ENCODE results near the gene TMEM219. TPM values are rescaled to one million over a fixed set of nuclear protein-coding genes. Genes with fewer than 3 reads are reported as not detected.

Gene TMEM219
- total RNA-seq, 2 donors from 2014 or later, result 67.5 to 71.9 TPM

- DNase-seq (no peak), ATAC-seq (no peak)
- intact Hi-C loops (cut with DNase I), result no loop called here
- Histone ChIP-seq H3K4me3 (no peak overlapping the region), H3K27me3 (no peaks in the 10 kb centered on the region), H3K36me3 (replicated peaks in 1 of 2; ENCODE audit: insufficient read depth in 1 of 2, low read depth in 2 of 2) (peaks cover 0 to 10% of the 10 kb centered on the region in 2 donors), H3K27ac (no peak overlapping the region), H3K9me3 (no peaks in the 10 kb centered on the region), H3K4me1 (no peaks in the 10 kb centered on the region)
- WGBS, 2 donors, result 88 to 100% methylated on average over 1 of the region's 1 CpG
- TF ChIP-seq CTCF (IDR thresholded peaks at IDR 0.05), result no peak
- TF ChIP-seq POLR2A (IDR thresholded peaks at IDR 0.05), result no peak
These were observed 44.9 kb upstream of the TMEM219 start for GRCh38 chr16:29916979-29917378.

- H3K27me3 ChIP-seq, result no peaks in the 10 kb centered on the region
- peaks cover 12% of the 10 kb centered on the region for H3K4me1 ChIP-seq
- 72 to 78% methylated on average over 6 of the region's 6 CpGs for WGBS, 2 donors
- TF ChIP-seq POLR2A (IDR thresholded peaks at IDR 0.05), result no peak
- no peak for TF ChIP-seq CTCF (IDR thresholded peaks at IDR 0.05)
- ATAC-seq (no peak), DNase-seq (no peak)
- no peak overlapping the region for H3K27ac ChIP-seq
- no peak overlapping the region for H3K4me3 ChIP-seq
- peaks cover 0 to 8% of the 10 kb centered on the region in 2 donors for H3K36me3 ChIP-seq (replicated peaks in 1 of 2; ENCODE audit: insufficient read depth in 1 of 2, low read depth in 2 of 2)
- intact Hi-C loops (cut with DNase I), result no loop called here
- no peaks in the 10 kb centered on the region for H3K9me3 ChIP-seq
These were observed 41.4 kb upstream of the TMEM219 start for GRCh38 chr16:29920288-29921033.

GRCh38 chr16:29921034-29921385 lies 40.9 kb upstream of the TMEM219 start:
- ATAC-seq (no peak), DNase-seq (no peak)
- no peak for TF ChIP-seq CTCF (IDR thresholded peaks at IDR 0.05)
- TF ChIP-seq POLR2A (IDR thresholded peaks at IDR 0.05), result no peak
- H3K4me1 ChIP-seq, result peaks cover 12% of the 10 kb centered on the region
- intact Hi-C loops (cut with DNase I), result no loop called here
- no peak overlapping the region for H3K4me3 ChIP-seq
- peaks cover 0 to 8% of the 10 kb centered on the region in 2 donors for H3K36me3 ChIP-seq (replicated peaks in 1 of 2; ENCODE audit: insufficient read depth in 1 of 2, low read depth in 2 of 2)
- H3K27me3 ChIP-seq, result no peaks in the 10 kb centered on the region
- no peak overlapping the region for H3K27ac ChIP-seq
- H3K9me3 ChIP-seq, result no peaks in the 10 kb centered on the region
- WGBS, 2 donors, result 90 to 94% methylated on average over 3 of the region's 3 CpGs

- Histone ChIP-seq H3K4me1 (peaks cover 23% of the 10 kb centered on the region), H3K27ac (no peak overlapping the region), H3K36me3 (replicated peaks in 1 of 2; ENCODE audit: insufficient read depth in 1 of 2, low read depth in 2 of 2) (peaks cover 0 to 8% of the 10 kb centered on the region in 2 donors), H3K4me3 (no peak overlapping the region), H3K9me3 (no peaks in the 10 kb centered on the region), H3K27me3 (no peaks in the 10 kb centered on the region)
- DNase-seq, result no peak
- no peak for ATAC-seq
- intact Hi-C loops (cut with DNase I), result no loop called here
- WGBS, 2 donors, result 83 to 85% methylated on average over 2 of the region's 2 CpGs
- no peak for TF ChIP-seq CTCF (IDR thresholded peaks at IDR 0.05)
- TF ChIP-seq POLR2A (IDR thresholded peaks at IDR 0.05), result no peak
These were observed 39.6 kb upstream of the TMEM219 start for GRCh38 chr16:29922326-29922725.

- H3K27ac ChIP-seq, result no peak overlapping the region
- intact Hi-C loops (cut with DNase I), result no loop called here
- H3K36me3 ChIP-seq (replicated peaks in 1 of 2; ENCODE audit: insufficient read depth in 1 of 2, low read depth in 2 of 2), result peaks cover 0 to 8% of the 10 kb centered on the region in 2 donors
- H3K4me3 ChIP-seq, result no peak overlapping the region
- peaks cover 23% of the 10 kb centered on the region for H3K4me1 ChIP-seq
- no peaks in the 10 kb centered on the region for H3K27me3 ChIP-seq
- no peak for ATAC-seq
- TF ChIP-seq POLR2A (IDR thresholded peaks at IDR 0.05) (no peak), CTCF (IDR thresholded peaks at IDR 0.05) (no peak)
- WGBS, 2 donors, result 91 to 92% methylated on average over 2 to 12 of the region's 12 CpGs
- no peaks in the 10 kb centered on the region for H3K9me3 ChIP-seq
- DNase-seq, result no peak
These were observed 38.8 kb upstream of the TMEM219 start for GRCh38 chr16:29922986-29923501.
